ENCODE data around the gene EEFSEC. TPM values are rescaled to one million over a fixed set of nuclear protein-coding genes. Genes with fewer than 3 reads are reported as not detected.

The EEFSEC gene
- total RNA-seq, 2 donors from 2014 or later, result 15.7 to 17.2 TPM

GRCh38 chr3:128320551-128321340, 167.5 kb downstream of the EEFSEC start:
- ATAC-seq (replicated peaks in 1 of 2), result no peak
- no peak for DNase-seq
- Mint-ChIP-seq H3K4me3 (no peak overlapping the region), H3K9me3 (no peaks in the 10 kb centered on the region), H3K27me3 (ENCODE audit: low read depth) (no peaks in the 10 kb centered on the region), H3K4me1 (ENCODE audit: low read depth) (peaks cover 31% of the 10 kb centered on the region), H3K36me3 (ENCODE audit: insufficient read depth in 2 of 2) (no peaks in the 10 kb centered on the region), H3K27ac (peak overlapping the region; percentile 14)

- no peaks in the 10 kb centered on the region for H3K36me3 Mint-ChIP-seq (ENCODE audit: insufficient read depth in 2 of 2)
- DNase-seq, result no peak
These were observed 168.1 kb downstream of the EEFSEC start for GRCh38 chr3:128321418-128321817.

GRCh38 chr3:128322030-128323022, 169.0 kb downstream of the EEFSEC start:
- Mint-ChIP-seq H3K27ac (no peak overlapping the region), H3K36me3 (ENCODE audit: insufficient read depth in 2 of 2) (no peaks in the 10 kb centered on the region), H3K27me3 (ENCODE audit: low read depth) (no peaks in the 10 kb centered on the region), H3K9me3 (no peaks in the 10 kb centered on the region), H3K4me3 (no peak overlapping the region), H3K4me1 (ENCODE audit: low read depth) (peaks cover 30% of the 10 kb centered on the region)
- DNase-seq, result peak; percentile 49 to 54
- ATAC-seq (replicated peaks in 1 of 2), result peak; percentile 50 to 56

More at GRCh38 chr3:128321418-128321817, 168.1 kb downstream of the EEFSEC start:
- Mint-ChIP-seq H3K9me3 (no peaks in the 10 kb centered on the region), H3K4me1 (ENCODE audit: low read depth) (peaks cover 31% of the 10 kb centered on the region), H3K4me3 (no peak overlapping the region), H3K27me3 (ENCODE audit: low read depth) (no peaks in the 10 kb centered on the region), H3K27ac (no peak overlapping the region)
- no peak for ATAC-seq (replicated peaks in 1 of 2)

- no peaks in the 10 kb centered on the region for H3K36me3 Mint-ChIP-seq (ENCODE audit: insufficient read depth in 2 of 2)
- DNase-seq, result no peak
- peaks cover 24% of the 10 kb centered on the region for H3K4me1 Mint-ChIP-seq (ENCODE audit: low read depth)
- no peak overlapping the region for H3K27ac Mint-ChIP-seq
- no peaks in the 10 kb centered on the region for H3K9me3 Mint-ChIP-seq
- no peak for ATAC-seq (replicated peaks in 1 of 2)
- H3K4me3 Mint-ChIP-seq, result no peak overlapping the region
- no peaks in the 10 kb centered on the region for H3K27me3 Mint-ChIP-seq (ENCODE audit: low read depth)
These were observed 170.2 kb downstream of the EEFSEC start for GRCh38 chr3:128323206-128324081.

- H3K27ac Mint-ChIP-seq, result no peak overlapping the region
- no peaks in the 10 kb centered on the region for H3K27me3 Mint-ChIP-seq (ENCODE audit: low read depth)
- DNase-seq, result no peak
These were observed 171.8 kb downstream of the EEFSEC start for GRCh38 chr3:128324911-128325592.

GRCh38 chr3:128326051-128326823, 173.0 kb downstream of the EEFSEC start:
- no peaks in the 10 kb centered on the region for H3K9me3 Mint-ChIP-seq
- H3K4me3 Mint-ChIP-seq, result no peak overlapping the region
- DNase-seq (no peak), ATAC-seq (replicated peaks in 1 of 2) (no peak)
- H3K36me3 Mint-ChIP-seq (ENCODE audit: insufficient read depth in 2 of 2), result no peaks in the 10 kb centered on the region
- H3K27me3 Mint-ChIP-seq (ENCODE audit: low read depth), result no peaks in the 10 kb centered on the region
- H3K27ac Mint-ChIP-seq, result peak overlapping the region; percentile 87
- peaks cover 16% of the 10 kb centered on the region for H3K4me1 Mint-ChIP-seq (ENCODE audit: low read depth)

More at GRCh38 chr3:128324911-128325592, 171.8 kb downstream of the EEFSEC start:
- Mint-ChIP-seq H3K4me1 (ENCODE audit: low read depth) (peaks cover 24% of the 10 kb centered on the region), H3K36me3 (ENCODE audit: insufficient read depth in 2 of 2) (no peaks in the 10 kb centered on the region), H3K9me3 (no peaks in the 10 kb centered on the region), H3K4me3 (no peak overlapping the region)
- no peak for ATAC-seq (replicated peaks in 1 of 2)

GRCh38 chr3:128327606-128328031, 174.3 kb downstream of the EEFSEC start:
- no peaks in the 10 kb centered on the region for H3K9me3 Mint-ChIP-seq
- no peaks in the 10 kb centered on the region for H3K27me3 Mint-ChIP-seq (ENCODE audit: low read depth)
- no peak overlapping the region for H3K27ac Mint-ChIP-seq
- no peaks in the 10 kb centered on the region for H3K36me3 Mint-ChIP-seq (ENCODE audit: insufficient read depth in 2 of 2)
- H3K4me3 Mint-ChIP-seq, result no peak overlapping the region
- H3K4me1 Mint-ChIP-seq (ENCODE audit: low read depth), result peaks cover 16% of the 10 kb centered on the region
- DNase-seq (no peak), ATAC-seq (replicated peaks in 1 of 2) (no peak)

GRCh38 chr3:128328546-128329458, 175.5 kb downstream of the EEFSEC start:
- no peak for ATAC-seq (replicated peaks in 1 of 2)
- Mint-ChIP-seq H3K27me3 (ENCODE audit: low read depth) (no peaks in the 10 kb centered on the region), H3K27ac (no peak overlapping the region), H3K36me3 (ENCODE audit: insufficient read depth in 2 of 2) (no peaks in the 10 kb centered on the region), H3K4me3 (no peak overlapping the region), H3K9me3 (no peaks in the 10 kb centered on the region), H3K4me1 (ENCODE audit: low read depth) (peaks cover 16% of the 10 kb centered on the region)
- DNase-seq, result no peak

- Mint-ChIP-seq H3K27ac (no peak overlapping the region), H3K27me3 (ENCODE audit: low read depth) (no peaks in the 10 kb centered on the region), H3K4me3 (no peak overlapping the region), H3K4me1 (ENCODE audit: low read depth) (peaks cover 16% of the 10 kb centered on the region), H3K9me3 (no peaks in the 10 kb centered on the region), H3K36me3 (ENCODE audit: insufficient read depth in 2 of 2) (no peaks in the 10 kb centered on the region)
- DNase-seq, result no peak
- ATAC-seq (replicated peaks in 1 of 2), result no peak
These were observed 176.4 kb downstream of the EEFSEC start for GRCh38 chr3:128329491-128330213.

GRCh38 chr3:128330214-128330842, 177.0 kb downstream of the EEFSEC start:
- no peaks in the 10 kb centered on the region for H3K36me3 Mint-ChIP-seq (ENCODE audit: insufficient read depth in 2 of 2)
- no peak overlapping the region for H3K27ac Mint-ChIP-seq
- peaks cover 16% of the 10 kb centered on the region for H3K4me1 Mint-ChIP-seq (ENCODE audit: low read depth)
- no peak for DNase-seq
- no peaks in the 10 kb centered on the region for H3K27me3 Mint-ChIP-seq (ENCODE audit: low read depth)
- H3K9me3 Mint-ChIP-seq, result no peaks in the 10 kb centered on the region
- no peak overlapping the region for H3K4me3 Mint-ChIP-seq
- ATAC-seq (replicated peaks in 1 of 2), result no peak

All from activated T-cell treated with anti-CD3 and anti-CD28 coated beads, Interleukin-2, amount 50 U/mL, for 72 hours (primary cell).